SJCRH30 (cell line): ENCODE results near the gene CHRNA4. TPM values are rescaled to one million over a fixed set of nuclear protein-coding genes. Genes with fewer than 3 reads are reported as not detected.

Source experiments
- DNase-seq, 2 experiments: peaks; one replicate each; pipeline ENCODE4 v3.0.0-alpha.2; 2015 to 2020
- H3K27ac ChIP-seq: fragments of 250-450 bp; sonication (Bioruptor Pico); 2 replicates; pipeline ENCODE4 v1.5.1; 2020; ENCODE audit warnings: mild to moderate bottlenecking, moderate library complexity
- H3K27me3 ChIP-seq: fragments of 250-450 bp; sonication (Bioruptor Pico); 2 replicates; pipeline ENCODE4 v1.5.1; 2020; ENCODE audit warnings: mild to moderate bottlenecking, moderate library complexity
- H3K36me3 ChIP-seq: fragments of 250-450 bp; sonication (Bioruptor Pico); 2 replicates; pipeline ENCODE4 v1.5.1; 2020; ENCODE audit warnings: mild to moderate bottlenecking, moderate library complexity
- H3K4me1 ChIP-seq: fragments of 250-450 bp; sonication (Bioruptor Pico); 2 replicates; pipeline ENCODE4 v1.5.1; 2020; ENCODE audit warnings: mild to moderate bottlenecking, moderate library complexity
- H3K4me3 ChIP-seq: fragments of 250-450 bp; sonication (Bioruptor Pico); 2 replicates; pipeline ENCODE4 v1.5.1; 2020; ENCODE audit warnings: mild to moderate bottlenecking, moderate library complexity
- H3K9me3 ChIP-seq: fragments of 250-450 bp; sonication (Bioruptor Pico); replicated peaks from 2 replicates; pipeline ENCODE4 v1.5.1; 2020; ENCODE audit warnings: mild to moderate bottlenecking, moderate library complexity
- total RNA-seq: library from RNA; depleted of rRNA; stranded (reverse); fragments of >200 nt; shearing (Covaris generic); gene quantifications from 2 replicates; pipeline ENCODE4 v1.2.3, GENCODE V29; 2014

Gene CHRNA4
- total RNA-seq, 1 experiment from 2014 or later: 0.06 TPM

DNA sequence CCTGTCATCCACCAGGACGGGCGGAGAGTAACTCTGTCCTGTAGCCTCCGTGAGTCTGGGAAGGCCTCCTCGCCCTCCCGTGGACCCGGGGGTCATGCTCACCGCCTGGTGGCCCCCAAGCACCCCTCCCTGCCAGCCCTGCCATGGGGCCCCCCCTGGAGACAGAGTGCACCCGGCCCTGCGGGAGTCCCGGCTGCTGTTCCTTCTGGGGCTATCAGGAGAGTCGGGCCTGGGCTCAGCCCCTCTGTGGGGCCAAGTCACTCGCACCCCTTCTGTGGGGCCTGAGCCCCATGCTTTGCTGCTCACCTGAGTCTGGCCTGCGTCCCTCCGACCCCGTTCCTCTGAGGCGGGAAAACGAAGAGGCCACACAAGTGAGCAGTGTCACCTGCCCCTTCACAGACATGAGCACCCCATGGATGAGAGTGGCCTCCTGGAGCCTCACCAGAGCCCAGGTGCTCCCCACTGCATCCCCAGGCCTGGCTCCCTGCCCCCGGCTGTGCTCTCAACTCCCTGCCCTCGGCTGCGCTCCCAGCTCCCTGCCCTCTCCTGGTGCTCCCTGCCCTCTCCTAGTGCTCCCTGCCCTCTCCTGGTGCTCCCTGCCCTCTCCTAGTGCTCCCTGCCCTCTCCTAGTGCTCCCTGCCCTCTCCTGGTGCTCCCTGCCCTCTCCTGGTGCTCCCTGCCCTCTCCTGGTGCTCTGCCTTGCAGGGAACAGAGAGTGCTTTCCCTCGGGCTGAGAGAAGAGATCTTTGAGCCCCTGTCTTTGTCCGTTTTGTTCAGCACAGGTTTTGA lies 4.6 kb upstream of the CHRNA4 start:
- no peaks in the 10 kb centered on the region for H3K4me1 ChIP-seq
- H3K27ac ChIP-seq: no peak overlapping the region
- peaks cover 81% of the 10 kb centered on the region for H3K27me3 ChIP-seq
- no peak overlapping the region for H3K4me3 ChIP-seq
- no peaks in the 10 kb centered on the region for H3K9me3 ChIP-seq
- DNase-seq: no peak
- H3K36me3 ChIP-seq: no peaks in the 10 kb centered on the region

DNA sequence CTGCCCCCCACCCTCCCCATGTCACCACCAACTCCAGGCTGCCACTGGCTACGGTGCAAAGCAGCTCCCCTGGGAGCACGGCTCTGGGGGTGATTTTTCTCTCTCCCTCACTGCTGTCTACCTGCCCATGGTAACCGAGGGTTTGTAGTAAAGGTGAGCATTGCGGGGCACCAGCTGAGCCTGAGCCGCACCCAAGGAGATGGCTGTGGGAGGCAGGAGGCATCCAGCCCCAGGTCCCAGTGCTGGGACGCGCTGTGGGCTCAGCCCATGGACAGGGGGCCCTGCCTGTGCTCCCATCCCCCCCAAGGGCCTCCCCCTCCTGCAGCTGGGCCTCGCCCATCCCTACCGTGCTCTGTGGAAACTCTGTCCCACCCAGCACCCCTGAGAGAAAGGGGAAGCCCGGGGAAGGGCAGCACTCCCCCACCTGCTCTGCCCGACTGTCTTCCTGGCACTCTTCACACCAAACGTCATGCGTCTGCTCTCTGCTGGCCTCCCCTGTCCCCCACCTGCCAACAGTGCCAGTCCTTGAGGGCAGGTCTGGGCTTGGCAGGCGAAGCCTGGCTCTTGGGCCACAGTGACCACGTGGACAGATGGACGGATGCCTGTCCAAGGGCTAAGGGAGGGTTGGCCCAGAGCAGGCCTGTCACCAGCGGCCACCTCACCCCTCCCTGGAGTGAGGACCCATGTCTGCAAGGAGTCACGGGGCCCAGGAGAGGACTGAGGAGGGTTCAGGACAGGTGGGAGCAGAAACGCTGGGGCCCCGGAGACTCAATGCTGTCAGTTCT lies 3.8 kb upstream of the CHRNA4 start:
- no peak for DNase-seq
- Histone ChIP-seq H3K36me3 (no peaks in the 10 kb centered on the region), H3K27me3 (peaks cover 75% of the 10 kb centered on the region), H3K4me1 (no peaks in the 10 kb centered on the region), H3K27ac (no peak overlapping the region), H3K9me3 (no peaks in the 10 kb centered on the region), H3K4me3 (no peak overlapping the region)

DNA sequence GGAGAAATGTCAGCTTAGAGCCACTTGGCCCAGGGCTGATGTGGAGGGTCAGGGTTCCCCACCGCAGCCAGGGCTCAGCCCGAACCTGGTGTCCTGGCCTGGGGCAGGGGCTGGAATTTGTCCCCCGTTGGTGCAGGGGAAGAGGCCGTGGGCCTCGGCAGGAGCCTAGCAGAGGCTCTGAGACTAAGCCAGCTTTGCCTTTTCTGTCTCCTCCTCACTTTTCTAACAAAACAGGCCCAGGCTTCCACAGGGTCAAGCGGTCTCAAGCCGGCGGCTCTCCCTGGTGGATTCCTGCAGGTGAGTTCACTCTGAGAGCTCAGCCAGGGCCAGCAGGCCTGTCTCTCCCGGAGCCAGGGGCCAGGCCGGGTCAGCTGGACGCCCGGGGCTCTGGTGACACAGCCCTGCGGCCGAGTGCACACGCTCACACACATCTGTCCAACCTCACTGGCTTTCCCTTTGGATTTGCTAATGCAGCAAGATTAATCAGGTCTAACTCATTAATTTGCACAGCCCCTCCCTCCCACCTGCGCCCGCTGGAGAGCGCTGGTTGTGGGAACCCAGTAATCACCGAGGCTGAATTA lies 2.9 kb upstream of the CHRNA4 start:
- no peaks in the 10 kb centered on the region for H3K36me3 ChIP-seq
- no peaks in the 10 kb centered on the region for H3K4me1 ChIP-seq
- H3K4me3 ChIP-seq: no peak overlapping the region
- H3K9me3 ChIP-seq: no peaks in the 10 kb centered on the region
- no peak for DNase-seq
- peaks cover 70% of the 10 kb centered on the region for H3K27me3 ChIP-seq
- H3K27ac ChIP-seq: no peak overlapping the region

DNA sequence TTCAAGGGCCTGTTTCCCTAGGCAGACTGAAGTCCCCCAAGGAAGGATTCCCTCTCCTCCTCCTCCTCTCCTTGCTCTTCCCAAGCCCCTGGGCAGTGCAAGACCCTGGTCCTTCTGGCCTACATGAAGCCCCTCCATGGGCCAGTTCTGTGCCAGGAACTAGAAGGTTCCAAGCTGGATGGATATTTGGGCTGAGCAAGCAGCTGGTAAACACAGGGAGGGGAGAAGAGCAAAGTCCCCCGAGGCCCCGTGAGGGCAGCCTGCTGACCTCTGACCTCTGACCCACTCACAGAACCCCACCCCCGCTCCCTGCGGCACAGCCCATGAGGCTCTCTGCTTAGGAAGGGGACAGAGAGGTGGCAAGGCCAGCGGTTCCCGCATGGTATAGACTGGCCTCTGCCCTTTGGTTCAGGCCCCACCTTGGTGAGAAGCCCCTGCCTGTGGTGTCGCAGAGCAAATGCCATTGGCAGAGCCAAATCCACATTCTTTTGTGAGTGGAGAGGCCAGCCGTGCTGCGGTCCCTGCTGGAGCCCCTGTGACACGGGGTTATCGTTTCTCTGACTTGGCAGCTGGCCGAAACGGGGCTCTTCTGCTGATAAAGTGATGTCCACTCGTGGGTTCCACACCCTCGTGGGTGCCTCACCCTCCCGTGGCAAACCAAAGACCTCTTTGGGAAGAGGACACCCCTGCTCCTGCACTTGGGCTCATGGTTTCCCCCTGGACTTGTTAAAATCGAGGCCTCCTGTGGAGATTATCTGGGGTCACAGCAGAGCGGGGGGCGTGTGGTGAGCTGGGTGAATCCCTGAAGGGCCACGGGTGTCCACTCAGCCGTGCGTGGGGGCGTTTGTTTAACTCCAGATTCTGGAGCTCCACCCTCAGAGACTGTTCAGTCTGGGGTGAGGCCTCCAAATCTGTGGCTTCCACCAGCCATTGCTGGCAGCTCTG lies 2.1 kb upstream of the CHRNA4 start:
- Histone ChIP-seq H3K27me3 (peaks cover 62% of the 10 kb centered on the region), H3K36me3 (no peaks in the 10 kb centered on the region), H3K4me3 (no peak overlapping the region), H3K27ac (no peak overlapping the region), H3K9me3 (no peaks in the 10 kb centered on the region), H3K4me1 (no peaks in the 10 kb centered on the region)
- DNase-seq: no peak

DNA sequence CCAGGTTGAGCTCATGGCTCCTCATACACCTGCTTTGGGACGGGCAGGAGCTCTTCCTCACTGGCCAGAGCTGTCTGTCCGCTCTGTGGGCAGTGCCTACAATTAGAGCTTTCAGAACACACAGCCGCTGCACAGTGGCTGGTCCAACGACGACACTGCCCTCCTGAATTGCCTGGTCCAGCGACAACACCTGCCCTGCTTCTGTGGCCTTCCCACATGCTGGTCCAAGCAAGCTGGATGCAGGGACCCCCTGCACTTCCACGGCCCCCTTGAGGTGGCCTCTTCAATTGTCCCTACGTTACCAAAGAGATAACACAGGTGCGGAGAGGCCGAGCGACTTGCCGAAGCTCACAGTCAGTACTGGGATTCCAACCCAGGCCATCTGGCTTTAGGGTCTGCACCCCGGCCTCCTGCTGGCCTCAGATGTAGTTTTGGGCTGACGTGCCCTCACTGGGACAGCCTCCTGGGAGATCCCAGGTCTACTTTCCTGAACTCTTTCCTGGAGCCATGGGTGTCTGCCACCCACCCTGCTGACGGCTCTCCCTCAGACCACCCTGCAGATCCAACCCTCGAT lies 1.4 kb upstream of the CHRNA4 start:
- Histone ChIP-seq H3K4me1 (no peaks in the 10 kb centered on the region), H3K4me3 (no peak overlapping the region), H3K36me3 (no peaks in the 10 kb centered on the region), H3K27me3 (peaks cover 54% of the 10 kb centered on the region), H3K9me3 (no peaks in the 10 kb centered on the region), H3K27ac (no peak overlapping the region)
- DNase-seq: no peak

DNA sequence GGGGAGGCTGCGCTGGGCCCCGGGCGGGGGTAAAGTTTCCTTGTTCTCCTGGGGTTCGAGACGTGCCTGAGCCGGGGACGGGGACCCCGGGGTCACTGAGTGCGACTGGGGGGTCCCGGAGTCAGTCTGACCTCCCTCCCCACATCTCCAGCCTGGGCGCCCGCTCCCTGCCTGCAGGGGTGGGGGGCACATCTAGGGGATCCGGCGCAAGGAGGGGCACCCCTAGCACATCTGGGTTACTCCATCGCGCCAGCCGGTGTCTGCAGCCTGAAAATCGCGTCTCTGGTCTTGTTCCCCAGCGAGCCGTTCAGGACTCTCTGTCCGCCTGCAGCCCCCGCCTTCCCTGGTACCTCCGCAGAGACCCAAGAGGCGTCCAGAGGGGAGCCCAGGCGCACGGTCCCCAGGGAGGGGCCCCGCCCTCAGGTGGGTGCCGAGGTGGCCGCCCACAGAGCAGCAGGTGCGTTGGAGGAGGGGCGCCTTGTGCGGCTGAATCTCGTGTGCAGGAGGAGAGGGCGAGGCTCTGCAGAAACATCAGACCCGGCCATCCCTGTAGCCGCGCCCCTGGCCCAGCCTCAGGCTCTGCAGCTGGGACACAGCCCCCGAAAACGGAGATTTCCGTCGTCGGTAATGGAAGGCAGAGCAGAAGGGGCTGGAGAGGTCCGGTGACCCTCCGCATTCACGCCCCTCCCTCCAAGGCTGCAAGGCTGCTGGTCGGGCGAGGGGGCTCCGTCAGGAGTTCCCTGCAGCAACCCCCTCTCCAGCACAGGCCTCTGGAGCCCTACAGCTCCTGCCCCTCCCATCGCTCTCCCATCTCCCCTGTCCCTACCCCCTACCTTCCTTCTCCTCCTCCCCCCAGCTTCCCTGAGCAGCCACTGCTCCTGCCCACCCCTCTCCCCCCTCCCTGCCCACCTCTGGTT lies 628 bp upstream of the CHRNA4 start:
- Histone ChIP-seq H3K27ac (no peak overlapping the region), H3K9me3 (no peaks in the 10 kb centered on the region), H3K4me3 (no peak overlapping the region), H3K4me1 (no peaks in the 10 kb centered on the region), H3K27me3 (peaks cover 47% of the 10 kb centered on the region), H3K36me3 (no peaks in the 10 kb centered on the region)
- no peak for DNase-seq

DNA sequence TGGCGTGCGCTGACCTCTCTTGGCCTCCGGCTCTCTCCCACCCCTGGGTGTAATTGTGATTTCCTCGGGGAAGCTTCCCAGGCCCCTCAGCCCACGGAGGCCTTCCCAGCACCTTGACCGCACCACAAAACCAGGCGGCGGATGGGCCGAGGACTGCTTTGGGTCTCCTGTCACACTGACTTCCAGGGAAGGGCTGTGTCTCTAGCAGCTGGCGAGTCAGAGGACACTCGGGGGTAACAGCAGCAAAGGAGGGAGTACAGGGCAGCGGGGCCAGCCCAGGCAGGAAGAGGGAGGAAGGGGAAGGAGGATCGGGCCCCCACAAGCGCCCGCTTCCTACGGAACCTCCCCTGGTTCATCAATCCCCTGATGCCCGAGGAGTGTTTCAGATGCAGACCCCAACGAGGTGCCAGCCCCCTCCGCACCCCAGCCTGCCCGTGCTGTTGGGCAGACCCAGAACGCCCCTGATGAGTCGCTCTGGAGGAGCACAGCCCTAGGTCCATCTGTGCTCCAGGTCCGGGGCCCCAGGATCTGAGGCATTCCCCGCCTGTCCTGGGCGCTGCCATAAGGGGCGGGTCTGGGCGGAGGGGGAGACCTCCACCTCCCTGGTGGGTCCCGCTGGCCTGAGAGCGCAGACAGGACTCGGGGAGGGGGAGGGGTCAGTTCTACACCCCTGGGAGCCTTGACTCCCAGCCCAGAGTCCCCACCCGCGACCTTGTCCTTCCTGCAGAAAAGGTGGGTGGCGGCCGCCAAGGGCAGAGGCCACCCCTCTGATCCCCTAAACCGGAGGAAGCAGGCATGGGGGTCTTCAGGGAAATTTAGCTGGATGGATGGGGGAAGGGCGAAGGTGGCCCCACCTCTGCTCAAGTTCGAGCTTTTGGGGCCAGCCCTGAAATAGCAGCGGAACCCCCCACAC lies 956 bp downstream of the CHRNA4 start:
- Histone ChIP-seq H3K36me3 (no peaks in the 10 kb centered on the region), H3K27me3 (peaks cover 34% of the 10 kb centered on the region), H3K9me3 (no peaks in the 10 kb centered on the region), H3K4me1 (no peaks in the 10 kb centered on the region), H3K4me3 (no peak overlapping the region), H3K27ac (no peak overlapping the region)
- no peak for DNase-seq

DNA sequence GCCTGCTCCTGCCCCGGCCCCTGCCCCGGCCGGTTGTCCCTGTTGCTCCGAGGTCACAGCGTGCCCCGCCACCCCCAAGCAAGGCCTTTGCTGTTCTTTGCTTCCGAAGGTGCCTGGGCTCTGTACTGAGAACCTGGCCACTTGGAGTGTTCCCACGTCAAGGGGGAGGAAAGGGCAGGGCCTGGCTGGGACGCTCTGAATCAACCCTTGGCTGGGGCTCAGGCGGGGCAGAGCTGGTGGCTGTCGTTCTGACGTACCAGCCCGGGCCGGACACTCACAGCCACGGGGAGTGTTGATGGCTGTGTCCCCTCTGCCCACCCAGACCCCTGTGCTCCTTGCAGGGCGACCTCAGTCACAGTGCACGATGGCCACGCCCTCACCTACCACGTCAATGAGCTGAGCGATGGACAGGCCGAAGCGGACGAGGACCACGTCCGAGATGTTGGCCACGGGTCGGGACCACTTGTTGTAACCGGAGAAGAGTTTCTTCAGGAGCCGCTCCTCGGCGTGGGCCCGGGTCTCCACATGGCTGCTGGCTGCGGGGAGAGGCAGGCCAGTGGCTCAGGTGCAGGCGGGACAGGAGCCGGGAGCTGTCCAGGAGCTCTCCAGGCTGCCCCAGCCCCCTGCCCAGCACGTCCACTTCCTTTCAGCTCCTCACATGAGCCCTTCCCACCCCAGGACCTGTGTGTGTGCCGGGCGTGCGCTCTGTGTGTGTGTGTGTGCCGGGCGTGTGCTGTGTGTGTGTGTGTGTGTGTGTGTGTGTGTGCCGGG lies 1.8 kb downstream of the CHRNA4 start:
- Histone ChIP-seq H3K4me3 (no peak overlapping the region), H3K9me3 (no peaks in the 10 kb centered on the region), H3K27me3 (peaks cover 28% of the 10 kb centered on the region), H3K36me3 (no peaks in the 10 kb centered on the region), H3K4me1 (no peaks in the 10 kb centered on the region), H3K27ac (no peak overlapping the region)
- no peak for DNase-seq

DNA sequence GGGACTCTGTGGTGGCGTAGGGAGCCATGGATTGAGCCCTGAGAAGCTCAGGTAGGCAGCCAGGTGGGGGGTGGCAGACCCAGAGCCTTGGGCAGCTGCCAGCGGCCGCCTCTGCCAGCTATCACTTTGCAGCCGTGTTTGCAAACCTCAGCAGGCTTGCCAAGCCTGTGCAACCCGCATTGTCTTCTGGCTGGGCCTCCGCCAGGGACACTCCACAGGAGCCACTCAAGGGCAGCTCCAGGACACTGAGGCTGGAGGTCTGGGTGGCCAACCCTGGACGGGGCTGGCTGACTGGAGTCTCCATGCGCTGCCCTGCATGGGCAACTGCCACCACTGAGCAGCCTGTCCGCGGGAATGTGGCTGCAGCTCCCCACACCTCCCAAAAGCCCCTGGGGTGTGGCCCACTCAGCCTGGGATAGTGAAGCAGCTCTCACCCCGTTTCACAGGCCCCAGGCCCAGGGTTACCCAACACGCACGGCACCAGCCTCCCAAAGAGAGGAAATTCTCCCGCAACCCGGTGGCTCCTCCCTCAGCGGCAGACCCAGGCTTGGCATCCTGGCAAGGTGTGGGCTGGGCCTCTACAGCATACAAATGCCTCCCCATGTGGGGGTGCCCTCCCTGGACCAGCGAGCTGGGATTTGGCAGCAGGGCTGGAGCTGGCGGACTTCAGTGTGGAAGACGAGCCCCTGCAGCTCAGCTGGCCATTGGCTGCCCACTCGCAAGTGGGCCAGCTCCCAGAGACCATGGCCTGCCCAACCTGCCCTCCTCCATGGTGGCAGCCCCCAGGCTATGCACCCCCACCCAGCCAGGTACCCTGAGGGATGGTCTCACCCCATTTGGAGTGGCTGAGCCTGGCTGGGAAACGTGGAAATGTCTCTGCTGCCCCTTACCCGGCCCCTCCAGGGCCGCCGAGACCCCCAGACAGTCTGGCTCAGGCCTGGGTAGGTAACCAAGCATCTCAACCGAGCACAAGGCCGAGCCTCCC lies 2.9 kb downstream of the CHRNA4 start:
- Histone ChIP-seq H3K27me3 (peaks cover 16% of the 10 kb centered on the region), H3K27ac (no peak overlapping the region), H3K36me3 (no peaks in the 10 kb centered on the region), H3K9me3 (no peaks in the 10 kb centered on the region), H3K4me1 (no peaks in the 10 kb centered on the region), H3K4me3 (no peak overlapping the region)
- DNase-seq: no peak

DNA sequence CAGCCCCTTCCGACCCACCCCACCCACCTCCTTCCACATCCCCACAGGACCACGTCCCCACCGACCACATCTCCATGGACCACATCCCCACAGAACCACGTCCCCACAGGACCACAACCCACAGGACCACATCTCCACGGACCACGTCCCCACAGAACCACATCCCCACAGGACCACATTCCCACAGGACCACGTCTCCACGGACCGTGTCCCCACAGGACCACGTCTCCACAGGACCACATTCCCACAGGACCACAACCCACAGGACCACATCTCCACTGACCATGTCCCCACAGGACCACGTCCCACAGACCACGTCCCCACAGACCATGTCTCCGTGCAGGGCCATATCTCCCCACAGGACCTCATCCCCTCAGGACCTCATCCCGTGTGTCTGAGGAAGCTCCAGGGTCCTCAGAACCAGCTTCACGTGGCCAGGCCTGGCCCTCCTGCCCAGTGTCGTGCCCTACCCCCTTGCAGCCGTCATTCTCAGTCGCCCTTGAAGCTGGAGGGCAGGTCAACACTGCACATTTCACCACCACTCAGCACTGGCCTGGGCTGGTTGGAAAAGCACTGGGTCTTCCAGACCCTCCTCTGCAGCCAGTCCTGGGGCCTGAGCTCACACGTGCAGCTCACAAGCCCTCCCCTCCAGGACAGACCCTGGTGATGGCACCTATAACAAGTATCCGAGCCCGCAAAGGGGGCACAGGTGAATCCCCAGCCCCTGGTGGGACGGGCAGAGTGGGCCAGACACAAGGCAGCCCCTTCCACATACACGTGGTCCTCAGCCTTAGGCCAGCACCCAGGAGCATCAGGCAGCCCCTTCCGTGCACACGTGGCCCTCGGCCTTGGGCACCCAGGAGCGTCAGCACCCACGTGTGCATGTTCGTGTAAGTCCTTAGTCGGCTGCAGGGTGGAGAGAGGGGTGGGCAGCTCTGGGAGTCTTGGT lies 3.9 kb downstream of the CHRNA4 start:
- H3K27ac ChIP-seq: no peak overlapping the region
- H3K4me3 ChIP-seq: no peak overlapping the region
- no peaks in the 10 kb centered on the region for H3K9me3 ChIP-seq
- H3K27me3 ChIP-seq: peaks cover 9% of the 10 kb centered on the region
- no peaks in the 10 kb centered on the region for H3K36me3 ChIP-seq
- no peaks in the 10 kb centered on the region for H3K4me1 ChIP-seq
- DNase-seq: no peak
